ENCODE results near the gene ARID2.

GRCh38 chr12:45853550-45853949, 124.0 kb downstream of the ARID2 start:
- TF ChIP-seq CTCF (IDR thresholded peaks at IDR 0.05) = no peak
- no peak for TF ChIP-seq POLR2AphosphoS5 (IDR thresholded peaks at IDR 0.05)
- TF ChIP-seq POLR2A (IDR thresholded peaks at IDR 0.05) = no peak
- TF ChIP-seq EP300 (IDR thresholded peaks at IDR 0.05) = no peak
